ENCODE results near the gene GRM7.

DNA sequence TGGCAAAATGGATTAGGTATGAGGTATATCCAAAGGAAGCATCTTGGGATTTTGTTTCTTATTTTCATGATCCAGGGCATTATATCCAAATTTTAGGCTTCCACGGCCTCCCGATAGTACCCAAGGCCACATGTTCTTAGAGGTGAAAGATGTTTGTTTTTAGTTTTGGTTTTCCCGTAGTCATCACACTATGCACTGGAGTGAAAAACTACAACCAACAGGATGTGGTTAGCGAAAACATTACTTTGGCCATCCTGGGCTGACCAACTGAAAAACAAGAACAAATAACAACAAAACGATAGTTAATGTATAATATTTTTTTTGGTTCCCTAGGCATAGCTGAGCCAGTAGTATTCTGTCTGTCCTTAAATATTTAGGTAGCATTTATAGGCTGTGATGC, 749.7 kb downstream of the GRM7 start:
- TF ChIP-seq CTCF (IDR thresholded peaks at IDR 0.05) (no peak), EP300 (IDR thresholded peaks at IDR 0.05) (no peak), POLR2A (IDR thresholded peaks at IDR 0.05) (no peak)
